IMR-90 (cell line): ENCODE results near the gene ELAVL4. TPM values are rescaled to one million over a fixed set of nuclear protein-coding genes. Genes with fewer than 3 reads are reported as not detected.

Source experiments
- ATAC-seq: fragments of 200-7000 bp; cut with Tn5 transposase; 2 replicates; pipeline ENCODE4 v1.9.1; 2020; ENCODE audit warnings: low read depth, mild to moderate bottlenecking, moderate library complexity
- BruUV-seq: library from RNA; stranded (reverse); fragments of 400-500 nt; replicated peaks from 2 replicates; lab custom pipeline; 2021; lab: Mats Ljungman, UMichigan
- CTCF ChIA-PET: fragments of 300-600 bp; formaldehyde crosslinking; extraction: SDS; loops from one replicate; lab custom pipeline; 2021; ENCODE audit warnings: antibody characterized with exemption; lab: Yijun Ruan, JAX
- POLR2A ChIA-PET: fragments of 300-600 bp; sonication (Branson Sonifier 250); formaldehyde crosslinking; loops from one replicate; lab custom pipeline; 2022; ENCODE audit warnings: antibody characterized with exemption; ENCODE audit not compliant: unreplicated experiment; lab: Charles Lee
- DNase-seq: peaks from one replicate; pipeline ENCODE4 v3.0.0; 2013
- H2AFZ ChIP-seq: replicated peaks from 2 replicates; pipeline ENCODE3; 2013; ENCODE audit warnings: low read length, mild to moderate bottlenecking; ENCODE audit not compliant: poor library complexity
- H2AK5ac ChIP-seq: 2 replicates; pipeline ENCODE4 v1.6.1; 2013; ENCODE audit warnings: low read depth, low read length, inconsistent platforms
- H2AK9ac ChIP-seq: replicated peaks from 2 replicates; pipeline ENCODE3; 2013; ENCODE audit warnings: mild to moderate bottlenecking, low read depth, low read length, moderate library complexity; ENCODE audit not compliant: poor library complexity
- H2BK120ac ChIP-seq: 2 replicates; pipeline ENCODE4 v1.6.1; 2013; ENCODE audit warnings: low read depth, low read length, inconsistent platforms
- H2BK15ac ChIP-seq: 3 replicates; pipeline ENCODE4 v1.6.1; 2013; ENCODE audit warnings: low read depth, low read length, inconsistent platforms
- H2BK20ac ChIP-seq: 2 replicates; pipeline ENCODE4 v1.6.1; 2013; ENCODE audit warnings: low read depth, mild to moderate bottlenecking, inconsistent platforms, low read length, moderate library complexity
- H2BK5ac ChIP-seq: 2 replicates; pipeline ENCODE4 v1.6.1; 2013; ENCODE audit warnings: mild to moderate bottlenecking, low read depth, low read length, inconsistent platforms; ENCODE audit not compliant: poor library complexity, severe bottlenecking
- H3K14ac ChIP-seq: replicated peaks from 2 replicates; pipeline ENCODE4 v1.6.1; 2013; ENCODE audit warnings: low read depth, low read length, inconsistent platforms
- H3K18ac ChIP-seq: 2 replicates; pipeline ENCODE4 v1.6.1; 2013; ENCODE audit warnings: low read depth, low read length, control low read depth
- H3K23ac ChIP-seq: 2 replicates; pipeline ENCODE4 v1.6.1; 2013; ENCODE audit warnings: low read depth, low read length, inconsistent platforms
- H3K27ac ChIP-seq: 2 replicates; pipeline ENCODE4 v1.5.1; 2013; ENCODE audit warnings: mild to moderate bottlenecking, control low read depth, low read length; ENCODE audit not compliant: insufficient read depth
- H3K27me3 ChIP-seq: 2 replicates; pipeline ENCODE4 v1.6.1; 2013; ENCODE audit warnings: low read length; ENCODE audit not compliant: control insufficient read depth, insufficient read depth
- H3K36me3 ChIP-seq: 2 replicates; pipeline ENCODE4 v1.6.1; 2013; ENCODE audit warnings: low read length, mixed read lengths; ENCODE audit not compliant: control insufficient read depth, insufficient read depth
- H3K4ac ChIP-seq: 2 replicates; pipeline ENCODE4 v1.6.1; 2013; ENCODE audit warnings: low read depth, low read length, inconsistent platforms
- H3K4me1 ChIP-seq: 2 replicates; pipeline ENCODE4 v1.6.1; 2013; ENCODE audit warnings: low read length, mixed read lengths; ENCODE audit not compliant: control insufficient read depth, insufficient read depth
- H3K4me2 ChIP-seq: 2 replicates; pipeline ENCODE4 v1.6.1; 2013; ENCODE audit warnings: low read depth, mild to moderate bottlenecking, control low read depth, low read length, moderate library complexity
- H3K4me3 ChIP-seq: 2 replicates; pipeline ENCODE4 v1.5.1; 2013; ENCODE audit warnings: low read depth, mild to moderate bottlenecking, control low read depth, low read length, moderate library complexity; ENCODE audit not compliant: insufficient read depth
- H3K56ac ChIP-seq: 2 replicates; pipeline ENCODE4 v1.6.1; 2013; ENCODE audit warnings: low read length, inconsistent platforms; ENCODE audit not compliant: insufficient read depth; ENCODE audit errors: extremely low read depth
- H3K79me1 ChIP-seq, 2 experiments: 2 replicates each; pipeline ENCODE4 v1.6.1; 2013; ENCODE audit warnings: low read length in 2 of 2, inconsistent platforms in 1 of 2, low read depth in 1 of 2
- H3K9ac ChIP-seq: 2 replicates; pipeline ENCODE4 v1.6.1; 2013; ENCODE audit warnings: low read depth, low read length, control low read depth
- H3K9me1 ChIP-seq: 2 replicates; pipeline ENCODE4 v1.6.1; 2013; ENCODE audit warnings: low read length, inconsistent platforms; ENCODE audit not compliant: insufficient read depth
- H3K9me3 ChIP-seq: 2 replicates; pipeline ENCODE4 v1.6.1; 2013; ENCODE audit warnings: low read length; ENCODE audit not compliant: control insufficient read depth, insufficient read depth
- H4K20me1 ChIP-seq: 2 replicates; pipeline ENCODE4 v1.6.1; 2013; ENCODE audit warnings: low read length, inconsistent platforms; ENCODE audit not compliant: insufficient read depth
- H4K5ac ChIP-seq: 2 replicates; pipeline ENCODE4 v1.6.1; 2013; ENCODE audit warnings: mild to moderate bottlenecking, low read depth, low read length, control low read depth
- H4K8ac ChIP-seq, 2 experiments: 2 replicates each; pipeline ENCODE4 v1.6.1; 2013; ENCODE audit warnings: low read depth in 2 of 2, low read length in 2 of 2, control low read depth in 1 of 2, inconsistent platforms in 1 of 2
- H4K91ac ChIP-seq: 2 replicates; pipeline ENCODE4 v1.6.1; 2013; ENCODE audit warnings: low read depth, low read length, inconsistent platforms; ENCODE audit not compliant: insufficient read depth
- BHLHE40 ChIP-seq: fragments of 150-350 bp; IDR thresholded peaks from 2 replicates; pipeline ENCODE4 v1.6.1; 2016; ENCODE audit warnings: mild to moderate bottlenecking, low read depth, low read length
- CEBPB ChIP-seq: IDR thresholded peaks from 2 replicates; pipeline ENCODE4 v1.6.1; 2012; ENCODE audit warnings: low read depth, low read length, improper control_type of control experiment
- MAZ ChIP-seq: IDR thresholded peaks from 2 replicates; pipeline ENCODE4 v1.6.1; 2012; ENCODE audit warnings: low read depth, mild to moderate bottlenecking, low read length, improper control_type of control experiment, moderate library complexity, borderline replicate concordance
- MXI1 ChIP-seq: IDR thresholded peaks from 2 replicates; pipeline ENCODE4 v1.6.1; 2012; ENCODE audit warnings: low read depth, mild to moderate bottlenecking, low read length, moderate library complexity, borderline replicate concordance
- NFE2L2 ChIP-seq: fragments of 150-350 bp; IDR thresholded peaks from 2 replicates; pipeline ENCODE4 v1.6.1; 2016; ENCODE audit warnings: low read depth, mild to moderate bottlenecking, low read length
- POLR2A ChIP-seq: IDR thresholded peaks from 2 replicates; pipeline ENCODE4 v1.6.1; 2012; ENCODE audit warnings: mild to moderate bottlenecking, low read depth, low read length
- RAD21 ChIP-seq: IDR thresholded peaks from 2 replicates; pipeline ENCODE4 v1.6.1; 2012; ENCODE audit warnings: low read length, improper control_type of control experiment
- RCOR1 ChIP-seq: IDR thresholded peaks from 2 replicates; pipeline ENCODE4 v1.6.1; 2012; ENCODE audit warnings: mild to moderate bottlenecking, low read length, improper control_type of control experiment; ENCODE audit not compliant: insufficient replicate concordance
- RFX5 ChIP-seq: IDR thresholded peaks from 2 replicates; pipeline ENCODE4 v1.8.0; 2012; ENCODE audit warnings: low read depth, mild to moderate bottlenecking, low read length, moderate library complexity
- WGBS, 2 experiments: methylation state at CpG; one replicate each; pipeline versions ENCODE4 v1.1.5 to v1.1.7; 2013; ENCODE audit warnings: missing lambda C conversion rate in 2 of 2; ENCODE audit not compliant: insufficient read length in 1 of 2; ENCODE audit errors: extremely low coverage in 2 of 2; 5-methylcytosine and 5-hydroxymethylcytosine counted together
- dilution Hi-C: fragments of 300-500 bp; cut with HindIII; formaldehyde crosslinking; loops from one replicate; pipeline ENCODE4 v1.14.3; 2018; ENCODE audit warnings: low sequenced_read_pairs; ENCODE audit not compliant: unreplicated experiment
- in situ Hi-C: fragments of 300-500 bp; cut with MboI; formaldehyde crosslinking; loops from 3 replicates; pipeline ENCODE4 v1.14.3; 2019; ENCODE audit warnings: low sequenced_read_pairs, inconsistent platforms, mixed read lengths
- intact Hi-C: fragments of 100-400 bp; cut with micrococcal nuclease; formaldehyde crosslinking; loops from 2 replicates; pipeline ENCODE4 v1.10.0; 2022
- polyA plus RNA-seq, 3 experiments: library from polyadenylated mRNA; depleted of rRNA; stranded (reverse); fragments of >200 nt; gene quantifications; 2 replicates each; pipeline ENCODE4 v1.2.3, GENCODE V29; 2012; ENCODE audit warnings: low replicate concordance in 1 of 3
- total RNA-seq: library from RNA; depleted of rRNA; stranded (reverse); fragments of >200 nt; gene quantifications from 2 replicates; pipeline ENCODE4 v1.2.3, GENCODE V29; 2012

Gene ELAVL4
- total and polyA plus RNA-seq, 2 of the 4 experiments (the other 2 are of a cell fraction): not detected

- Histone ChIP-seq H2AK9ac (no peak overlapping the region), H2BK20ac (no peak overlapping the region), H3K9ac (no peak overlapping the region), H2AK5ac (no peak overlapping the region), H3K79me1 (no peaks in the 10 kb centered on the region), H3K27ac (no peak overlapping the region), H3K4me1 (no peaks in the 10 kb centered on the region), H3K4ac (no peak overlapping the region), H3K18ac (no peak overlapping the region), H4K20me1 (no peaks in the 10 kb centered on the region), H2BK15ac (no peak overlapping the region), H3K9me3 (0 out of 2 replicates have a peak, but pooled peaks cover 4% of the 10 kb centered on the region), H3K56ac (no peak overlapping the region), H4K5ac (no peak overlapping the region), H3K27me3 (no peaks in the 10 kb centered on the region), H3K4me2 (no peak overlapping the region), H3K36me3 (no peaks in the 10 kb centered on the region), H4K8ac (no peak overlapping the region), H3K4me3 (no peak overlapping the region), H4K91ac (no peak overlapping the region), H3K23ac (no peak overlapping the region), H2AFZ (no peak overlapping the region), H3K9me1 (no peaks in the 10 kb centered on the region), H2BK5ac (no peak overlapping the region), H3K14ac (no peak overlapping the region), H2BK120ac (no peak overlapping the region)
- DNase-seq: no peak
- TF ChIP-seq BHLHE40 (no peak), RAD21 (no peak), MXI1 (no peak), RFX5 (no peak), CEBPB (no peak), NFE2L2 (no peak), RCOR1 (no peak), POLR2A (no peak), MAZ (no peak)
- no peak for ATAC-seq
- no TSS peak for BruUV-seq
- ChIA-PET CTCF (no interaction called here), POLR2A (no interaction called here)
- dilution Hi-C loops: no loop called here
- in situ Hi-C loops: no loop called here
- no CpG with 5 or more reads among the region's 1 CpG for WGBS, 2 experiments
- intact Hi-C loops: no loop called here
Observed at GRCh38 chr1:50148142-50148923, 39.6 kb downstream of the ELAVL4 start.
